Measurements from ENCODE around the gene TBCK.
A peak's percentile ranks its signal among the peaks of the same experiment; 100 is the strongest.

Gene TBCK

DNA sequence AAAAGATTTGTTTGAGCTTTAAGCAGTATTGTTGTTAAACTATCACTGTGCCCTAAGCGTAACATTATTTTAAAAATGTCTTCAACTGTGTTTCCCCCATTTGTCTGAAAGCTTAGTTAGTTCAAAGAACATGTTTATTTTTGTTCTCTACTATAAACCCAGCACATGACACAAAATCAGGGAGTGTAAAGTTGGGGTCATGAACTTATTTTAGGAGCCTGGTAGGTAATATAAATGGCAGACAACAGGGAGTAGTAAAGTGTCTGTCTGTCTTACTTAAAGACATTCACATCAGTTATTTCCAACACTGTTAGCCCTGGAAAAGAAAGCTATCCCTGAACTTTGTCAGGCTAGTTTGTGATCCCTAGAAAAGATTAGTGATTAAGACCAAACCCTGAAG, 4.2 kb upstream of the TBCK start:
- DNase-seq = no peak

DNA sequence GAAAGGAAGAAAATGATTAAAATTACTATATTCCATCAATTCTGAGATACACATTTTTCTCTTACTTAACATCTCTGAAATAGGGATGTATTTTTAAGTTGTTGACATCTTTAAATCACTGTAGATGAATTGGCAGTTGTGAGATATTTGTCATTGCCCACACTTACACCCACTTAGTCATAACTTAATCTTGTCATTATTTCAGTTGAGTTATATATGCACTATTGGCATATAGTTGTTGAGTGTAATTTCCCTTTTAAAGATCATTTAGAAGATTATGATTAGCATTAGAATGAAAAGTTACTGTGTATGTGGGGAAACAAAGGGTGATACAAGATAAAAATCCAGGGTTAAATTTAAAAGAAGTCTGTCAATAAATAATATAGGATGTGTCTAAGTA, 2.5 kb upstream of the TBCK start:
- no peak for DNase-seq

GRCh38 chr4:106317815-106318214, 1.8 kb upstream of the TBCK start:
- no peak for DNase-seq

DNA sequence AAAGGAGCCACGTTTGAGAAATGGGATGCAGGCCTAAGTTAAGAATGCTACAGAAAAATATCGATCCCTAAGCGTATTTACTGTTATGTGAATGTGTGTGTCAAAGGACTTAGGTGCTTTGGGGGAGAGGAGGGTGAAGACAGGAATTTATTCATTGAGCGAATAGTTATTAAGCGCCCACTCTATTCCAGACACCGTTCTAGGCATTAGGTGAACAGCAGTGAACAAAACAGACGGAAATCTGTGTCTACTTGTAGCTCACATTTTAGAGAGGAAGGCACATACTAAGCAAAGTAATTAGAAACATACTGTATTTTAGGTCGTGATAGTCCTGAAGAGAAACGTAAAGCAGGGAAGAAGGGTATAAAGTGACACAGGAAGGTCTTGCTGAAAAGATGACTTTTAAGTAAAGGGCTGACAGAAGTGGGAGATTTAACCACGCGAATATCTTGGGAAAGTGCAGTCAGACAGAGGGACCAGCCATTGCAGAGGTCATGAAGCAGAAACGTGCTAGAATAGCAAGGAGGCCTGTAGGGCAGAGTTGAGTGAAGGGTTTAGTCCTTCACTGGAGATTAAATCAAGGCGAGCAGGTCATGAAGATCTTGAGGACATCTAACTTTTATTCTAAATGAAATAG, 882 bp upstream of the TBCK start:
- DNase-seq = no peak

DNA sequence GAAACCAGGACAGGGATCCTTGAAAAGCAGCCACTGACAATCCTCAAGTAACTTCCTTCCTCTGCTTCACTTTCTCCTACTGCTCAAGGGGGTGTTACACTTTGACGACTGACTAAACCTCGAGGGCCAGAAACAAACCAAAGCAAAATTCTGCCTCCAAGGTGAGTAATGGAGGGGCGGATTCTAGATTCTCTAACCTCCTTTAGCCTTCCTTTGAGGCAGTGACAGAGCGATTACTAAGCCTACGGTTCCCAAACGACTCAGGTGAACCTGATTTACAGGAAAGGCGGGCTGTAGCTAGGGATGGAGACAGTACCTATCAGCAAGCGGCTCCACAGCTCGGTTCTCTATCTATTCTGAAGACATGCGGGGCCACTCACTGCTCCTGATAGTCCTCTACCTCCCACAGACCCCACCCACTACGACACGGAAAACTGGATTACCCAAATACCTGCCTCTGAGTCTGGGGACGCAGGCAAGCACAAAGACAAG, 487 bp downstream of the TBCK start:
- peak; percentile 61 for DNase-seq

- DNase-seq = peak; percentile 13
Measured at GRCh38 chr4:106314960-106315359, 1.0 kb downstream of the TBCK start.

GRCh38 chr4:106312997-106313522, 2.9 kb downstream of the TBCK start:
- no peak for DNase-seq

DNA sequence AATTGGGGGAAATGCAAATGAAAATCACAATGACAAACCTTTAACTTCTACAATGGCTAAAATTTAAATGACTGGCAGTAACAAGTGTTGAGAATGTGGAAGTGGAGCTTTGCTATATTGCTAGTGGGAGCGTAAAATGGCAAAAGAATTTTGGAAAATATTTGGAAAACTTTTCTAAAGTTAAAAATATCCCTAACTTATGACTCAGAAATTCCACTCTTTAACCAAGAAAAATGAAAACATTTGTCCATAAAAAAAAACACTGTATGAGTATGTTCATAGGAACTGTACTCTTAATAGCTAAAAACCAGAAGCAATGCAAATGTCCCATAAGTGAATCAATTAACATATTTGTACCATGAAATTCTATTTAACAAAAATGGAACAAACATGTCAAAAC, 3.6 kb downstream of the TBCK start:
- DNase-seq = no peak

DNA sequence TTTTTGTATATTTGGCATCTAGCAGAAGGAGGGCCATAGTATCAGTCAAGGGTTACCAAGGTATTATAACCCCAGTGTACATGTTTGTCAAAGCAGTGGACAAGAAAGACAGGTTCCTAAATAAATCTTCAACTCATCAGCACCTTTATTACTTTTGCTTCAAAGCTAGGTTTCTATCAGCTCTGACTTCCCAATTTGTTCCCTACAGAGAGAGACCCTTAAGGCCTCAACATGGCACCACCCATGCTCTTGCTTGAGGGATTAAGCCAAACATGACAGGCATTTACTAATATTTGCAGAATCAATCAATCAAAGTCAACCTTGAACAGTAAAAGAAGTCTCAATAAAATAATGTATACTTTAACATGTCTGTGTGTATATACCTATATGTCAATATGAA, 9.4 kb downstream of the TBCK start:
- no peak for DNase-seq

DNA sequence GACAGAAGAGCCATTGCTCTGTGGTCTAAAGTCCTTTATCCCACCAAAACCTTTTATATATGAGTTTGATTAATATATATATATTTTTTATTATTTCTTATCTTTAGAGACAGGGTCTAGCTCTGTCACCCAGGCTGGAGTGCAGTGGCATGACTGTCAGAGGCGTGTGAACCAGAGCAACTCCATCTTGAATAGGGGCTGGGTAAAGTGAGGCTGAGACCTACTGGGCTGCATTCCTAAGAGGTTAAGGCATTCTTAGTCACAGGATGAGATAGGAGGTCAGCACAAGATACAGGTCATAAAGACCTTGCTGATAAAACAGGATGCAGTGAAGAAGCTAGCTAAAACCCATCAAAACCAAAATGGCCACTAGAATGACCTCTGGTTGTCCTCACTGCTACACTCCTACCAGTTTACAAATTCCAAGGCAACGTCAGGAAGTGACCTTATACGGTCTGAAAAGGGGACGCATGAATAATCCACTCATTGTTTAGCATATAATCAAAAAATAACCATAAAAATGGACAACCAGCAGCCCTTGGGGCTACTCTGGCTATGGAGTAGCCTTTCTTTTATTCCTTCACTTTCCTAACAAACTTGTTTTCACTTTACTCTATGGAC, 10.5 kb downstream of the TBCK start:
- DNase-seq = no peak

DNA sequence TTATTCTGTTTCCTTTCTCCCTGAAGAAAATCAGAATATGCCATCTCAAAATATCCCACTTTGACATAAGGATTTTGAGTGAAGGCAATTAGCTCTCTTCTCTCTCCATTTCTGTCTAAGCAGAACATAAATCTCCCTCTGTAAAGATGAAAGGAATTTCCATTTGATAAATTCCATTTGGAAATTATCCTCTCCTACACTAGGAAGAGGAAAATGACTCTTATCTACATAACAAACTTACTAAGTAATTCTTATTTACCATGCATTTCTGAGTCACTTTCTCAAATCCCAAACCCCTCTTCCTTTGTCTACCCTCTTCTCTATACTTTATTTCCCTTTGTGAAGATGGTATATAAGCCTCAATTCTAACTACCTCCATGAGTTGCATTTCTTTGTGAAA, 11.4 kb downstream of the TBCK start:
- DNase-seq = no peak

DNA sequence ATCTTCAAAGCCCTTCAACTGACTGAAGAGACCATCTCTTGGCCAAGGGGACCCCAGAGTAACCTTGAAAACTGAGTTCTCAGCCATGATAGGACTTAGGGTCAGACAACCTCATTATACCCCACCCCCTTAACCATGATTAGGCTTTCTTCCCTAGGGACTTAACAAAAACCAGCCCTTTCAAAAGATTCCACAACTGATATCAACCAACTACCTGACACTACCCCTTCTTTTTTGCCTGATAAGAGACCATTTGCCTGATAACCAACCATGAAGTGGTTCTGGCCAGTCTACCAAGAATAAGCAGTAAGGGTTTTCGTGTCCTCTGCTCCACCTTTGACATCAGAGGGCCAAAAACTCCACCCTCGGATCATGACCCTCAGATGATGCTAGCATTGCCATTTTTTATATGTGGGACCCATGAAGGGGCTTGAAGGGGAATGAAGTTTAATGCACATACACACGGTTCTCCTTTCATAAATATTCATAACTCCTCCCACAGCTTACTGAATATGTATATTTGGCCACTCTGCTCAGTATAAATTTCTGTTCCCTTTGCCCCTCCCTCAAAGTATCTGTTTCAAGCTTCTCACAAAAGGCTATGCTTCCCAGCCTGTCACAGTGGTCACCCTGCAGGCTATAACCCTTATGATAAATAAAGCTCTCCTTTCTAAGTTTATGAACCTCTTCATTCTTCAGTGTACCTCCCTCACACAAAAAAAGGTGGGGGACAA, 12.3 kb downstream of the TBCK start:
- DNase-seq = no peak

DNA sequence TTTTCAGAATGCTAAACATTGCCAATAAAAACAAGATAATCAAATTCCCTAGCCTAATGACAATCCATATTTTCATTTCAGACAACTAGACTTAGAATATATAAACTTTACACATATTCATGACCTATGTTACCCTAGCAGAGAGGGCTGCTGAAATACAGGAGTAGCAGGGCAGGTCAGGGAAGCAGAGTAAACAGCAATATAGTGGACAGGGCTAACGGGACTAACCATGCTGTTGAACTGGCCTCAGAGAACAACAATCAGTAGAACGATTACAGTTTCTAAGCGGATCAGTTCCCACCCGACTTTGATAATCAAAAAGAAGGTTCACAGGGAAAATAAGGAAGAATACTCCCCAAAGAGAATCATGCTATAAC, 14.0 kb downstream of the TBCK start:
- no peak for DNase-seq

DNA sequence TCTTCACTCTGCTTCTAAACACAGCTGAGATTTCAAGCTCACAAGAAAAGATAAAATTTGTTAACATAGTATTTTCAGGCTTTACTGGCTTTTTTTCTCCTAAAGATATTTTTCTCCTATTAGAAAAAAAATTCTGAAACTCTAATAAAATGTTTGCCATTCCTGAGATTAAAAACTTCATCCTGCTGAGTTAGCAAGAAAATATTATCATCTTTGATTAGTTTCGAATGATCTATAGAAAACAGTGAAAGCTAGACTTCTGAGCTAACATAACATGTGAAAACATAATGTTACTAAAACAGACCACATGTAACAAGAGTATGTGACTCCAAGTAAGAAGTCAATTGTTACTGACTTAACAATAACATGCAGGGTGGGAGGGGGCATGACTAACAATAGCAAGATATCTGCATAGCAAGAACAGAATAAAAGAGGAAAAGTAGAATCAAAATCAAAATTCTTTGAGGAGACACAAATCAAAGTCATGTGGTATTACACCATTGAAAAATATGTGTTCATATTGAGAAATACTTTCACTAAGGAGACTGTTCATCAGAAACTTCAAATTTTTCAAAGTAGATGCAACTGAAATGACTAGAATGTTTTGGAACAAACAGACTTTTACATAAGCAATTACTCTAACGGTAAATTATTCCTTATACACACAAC, 14.5 kb downstream of the TBCK start:
- DNase-seq = no peak

- no peak for DNase-seq
Measured at GRCh38 chr4:106299977-106300376, 16.0 kb downstream of the TBCK start.

GRCh38 chr4:106297245-106298035, 18.6 kb downstream of the TBCK start:
- DNase-seq = no peak

- DNase-seq = no peak
Measured at GRCh38 chr4:106294062-106294461, 21.9 kb downstream of the TBCK start.

- DNase-seq = no peak
Measured at GRCh38 chr4:106291678-106292077, 24.3 kb downstream of the TBCK start.

- no peak for DNase-seq
Measured at GRCh38 chr4:106289737-106290136, 26.3 kb downstream of the TBCK start.

DNA sequence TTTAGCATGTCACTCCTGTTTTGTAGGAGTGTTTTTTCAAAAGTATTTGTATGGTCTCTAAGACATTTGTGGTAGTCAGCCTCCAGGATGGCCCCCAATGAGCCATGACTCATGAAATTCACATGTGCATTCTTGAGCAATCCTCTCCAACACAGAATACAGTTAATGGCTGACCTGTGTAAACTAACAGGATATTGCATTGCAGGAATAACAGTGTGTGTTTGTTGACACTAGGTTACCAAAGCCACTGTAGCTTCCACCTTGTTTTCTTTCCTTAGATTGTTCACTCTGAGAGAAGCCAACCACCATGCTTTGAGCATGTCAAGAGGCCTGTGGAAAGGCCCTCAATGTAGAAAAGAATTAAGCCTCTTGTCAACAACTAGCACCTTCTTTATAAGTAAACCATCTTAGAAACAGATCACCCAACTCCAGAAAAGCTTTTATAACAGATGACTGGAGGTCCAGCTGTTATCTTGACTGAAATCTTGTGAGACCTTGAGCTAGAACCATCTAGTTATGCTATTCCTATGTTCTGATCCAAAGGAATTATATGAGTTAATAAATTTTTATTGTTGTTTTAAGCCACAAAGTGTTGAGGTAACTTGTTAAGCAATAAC, 28.5 kb downstream of the TBCK start:
- DNase-seq = no peak

GRCh38 chr4:106286611-106287010, 29.4 kb downstream of the TBCK start:
- DNase-seq = no peak

DNA sequence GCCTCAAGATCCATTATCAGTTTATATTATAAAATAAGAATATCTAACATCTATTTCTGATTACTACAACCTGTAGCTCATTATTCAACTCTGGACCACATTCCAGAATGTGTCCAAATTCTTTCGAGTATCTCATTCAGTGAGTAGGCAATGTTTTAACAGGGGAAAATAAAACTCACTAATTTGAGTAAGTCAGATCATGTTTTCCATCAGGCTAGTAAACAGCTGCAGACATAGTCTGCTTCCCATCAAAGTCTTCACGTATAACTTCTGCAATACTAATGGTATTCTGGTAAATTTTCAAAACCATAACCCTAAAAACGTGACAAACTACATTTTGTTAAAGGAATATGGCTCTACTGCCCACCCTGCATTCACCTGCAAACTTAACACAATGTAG, 31.8 kb downstream of the TBCK start:
- DNase-seq = no peak
